HepG2 (cell line): Measurements from ENCODE around the gene DLX3. TPM values are rescaled to one million over a fixed set of nuclear protein-coding genes. Genes with fewer than 3 reads are reported as not detected.

Experiments used
- ATAC-seq: fragments of 200-7000 bp; cut with Tn5 transposase; 3 replicates; pipeline ENCODE4 v1.9.1; 2020; ENCODE audit warnings: mild to moderate bottlenecking, moderate library complexity
- BruUV-seq: library from RNA; stranded (reverse); fragments of 400-500 nt; replicated peaks from 2 replicates; lab custom pipeline; 2021; lab: Mats Ljungman, UMichigan
- CTCF ChIA-PET: fragments of 300-600 bp; formaldehyde crosslinking; extraction: SDS; loops from one replicate; lab custom pipeline; 2021; ENCODE audit warnings: low total read pairs, inconsistent platforms, low intra/inter-chr PET ratio; lab: Yijun Ruan, JAX
- POLR2A ChIA-PET: fragments of 350-600 bp; sonication (Branson Sonifier 250); formaldehyde crosslinking; loops from one replicate; lab custom pipeline; 2020; ENCODE audit warnings: antibody characterized with exemption, inconsistent platforms; lab: Yijun Ruan, JAX
- DNase-seq: peaks from one replicate; pipeline ENCODE4 v3.0.0-alpha.2; 2015; ENCODE audit warnings: low spot score
- FAIRE-seq: peaks from 3 replicates; lab custom pipeline; 2011; peaks lifted over from hg19 to GRCh38; lab: Jason Lieb, UNC
- H2AFZ ChIP-seq: one replicate; pipeline ENCODE4 v1.6.1; 2011; ENCODE audit warnings: low read length, inconsistent platforms
- H3K27ac ChIP-seq: fragments of 300-600 bp; 3 replicates; pipeline ENCODE4 v1.8.0; 2011; ENCODE audit warnings: mixed run types, mild to moderate bottlenecking, mixed read lengths, low read length, inconsistent platforms; ENCODE audit not compliant: insufficient read depth; ENCODE audit errors: extremely low read length
- H3K27me3 ChIP-seq, 2 experiments: fragments of 200-600 bp in 1 of 2; 2 replicates in 1 of 2; 3 replicates in 1 of 2; pipeline versions ENCODE4 v1.6.0 to v1.8.0; 2011; ENCODE audit warnings: low read length in 2 of 2, mild to moderate bottlenecking in 2 of 2, moderate library complexity in 2 of 2, inconsistent platforms in 1 of 2; ENCODE audit not compliant: insufficient read depth in 2 of 2, control insufficient read depth in 1 of 2
- H3K36me3 ChIP-seq, 2 experiments: fragments of 200-600 bp in 1 of 2; replicated peaks in 1 of 2; 2 replicates in 1 of 2; 3 replicates in 1 of 2; pipeline versions ENCODE4 v1.5.1 to v1.8.0; 2011; ENCODE audit warnings: low read length in 2 of 2, inconsistent platforms in 1 of 2; ENCODE audit not compliant: insufficient read depth in 2 of 2, control insufficient read depth in 1 of 2
- H3K4me1 ChIP-seq: 2 replicates; pipeline ENCODE4 v1.5.1; 2012; ENCODE audit warnings: low read length, inconsistent platforms; ENCODE audit not compliant: insufficient read depth
- H3K4me2 ChIP-seq: 2 replicates; pipeline ENCODE4 v1.6.0; 2011; ENCODE audit warnings: low read depth, low read length, inconsistent platforms
- H3K4me3 ChIP-seq, 3 experiments: fragments of 200-600 bp in 1 of 3; sonication (generic), shearing (Covaris generic) in 1 of 3; replicated peaks in 1 of 3; 2 replicates each; pipeline ENCODE4 v1.5.1; 2011 to 2016; ENCODE audit warnings: low read length in 3 of 3, inconsistent platforms in 2 of 3, low read depth in 2 of 3, mild to moderate bottlenecking in 2 of 3, control low read depth in 1 of 3, mixed read lengths in 1 of 3; ENCODE audit not compliant: insufficient read depth in 1 of 3
- H3K79me2 ChIP-seq: one replicate; pipeline ENCODE4 v1.6.1; 2011; ENCODE audit warnings: low read length, inconsistent platforms; ENCODE audit not compliant: insufficient read depth
- H3K9ac ChIP-seq: 2 replicates; pipeline ENCODE4 v1.6.0; 2011; ENCODE audit warnings: mild to moderate bottlenecking, low read depth, low read length, inconsistent platforms; ENCODE audit not compliant: insufficient read depth
- H3K9me3 ChIP-seq: 2 replicates; pipeline ENCODE4 v1.5.1; 2012; ENCODE audit warnings: mild to moderate bottlenecking, low read length
- H4K20me1 ChIP-seq: 2 replicates; pipeline ENCODE4 v1.6.0; 2011; ENCODE audit warnings: inconsistent platforms, mild to moderate bottlenecking, low read length, moderate library complexity; ENCODE audit not compliant: insufficient read depth
- EZH2 ChIP-seq: conservative IDR thresholded peaks from 2 replicates; pipeline ENCODE4 v1.6.1; 2012; ENCODE audit warnings: mild to moderate bottlenecking, low read depth, low read length, moderate library complexity
- NONO ChIP-seq, 2 experiments: fragments of 450-650 bp in 1 of 2; sonication (generic) in 1 of 2; formaldehyde crosslinking in 1 of 2; IDR thresholded peaks in 1 of 2; conservative IDR thresholded peaks in 1 of 2; 2 replicates each; pipeline versions ENCODE4 v1.6.1 to v1.8.0; 2017 to 2022; ENCODE audit warnings: mild to moderate bottlenecking in 1 of 2, missing genetic modification reagents in 1 of 2, moderate library complexity in 1 of 2
- PHF21A ChIP-seq: sonication (generic); formaldehyde crosslinking; IDR thresholded peaks from 2 replicates; pipeline ENCODE4 v1.5.0; 2020; ENCODE audit warnings: mild to moderate bottlenecking, missing genetic modification reagents
- ZBTB42 ChIP-seq: sonication (generic); formaldehyde crosslinking; IDR thresholded peaks from 2 replicates; pipeline ENCODE4 v1.5.0; 2020; ENCODE audit warnings: mild to moderate bottlenecking, missing genetic modification reagents
- ZC3H13 ChIP-seq: sonication (generic); formaldehyde crosslinking; IDR thresholded peaks from 2 replicates; pipeline ENCODE4 v1.8.1; 2023; ENCODE audit warnings: mild to moderate bottlenecking, missing genetic modification reagents, moderate library complexity
- ZNF441 ChIP-seq: sonication (generic); formaldehyde crosslinking; IDR thresholded peaks from 2 replicates; pipeline ENCODE4 v1.7.0; 2021; ENCODE audit warnings: missing genetic modification reagents, borderline replicate concordance
- ZNF510 ChIP-seq: sonication (generic); formaldehyde crosslinking; IDR thresholded peaks from 2 replicates; pipeline ENCODE4 v1.4.0; 2020; ENCODE audit warnings: low read depth, mild to moderate bottlenecking, missing genetic modification reagents
- ZNF589 ChIP-seq: sonication (generic); formaldehyde crosslinking; conservative IDR thresholded peaks from 2 replicates; pipeline ENCODE4 v1.8.0; 2022; ENCODE audit warnings: mild to moderate bottlenecking, moderate library complexity, missing genetic modification reagents
- ZNF672 ChIP-seq: sonication (generic); formaldehyde crosslinking; IDR thresholded peaks from 2 replicates; pipeline ENCODE4 v1.8.1; 2022; ENCODE audit warnings: missing genetic modification reagents
- WGBS: methylation state at CpG from one replicate; pipeline ENCODE4 v1.1.6; 2017; ENCODE audit warnings: low lambda C conversion rate; 5-methylcytosine and 5-hydroxymethylcytosine counted together
- in situ Hi-C: cut with HindIII; loops from 2 replicates; pipeline ENCODE4 v1.10.0; 2017; ENCODE audit warnings: low pct_unique_long_range_greater_than_20kb; ENCODE audit not compliant: extremely low pct_ligation_motif_present
- intact Hi-C: fragments of 100-400 bp; cut with micrococcal nuclease; formaldehyde crosslinking; loops from one replicate; pipeline ENCODE4 v1.10.0; 2022; ENCODE audit not compliant: unreplicated experiment
- polyA plus RNA-seq, 8 experiments: library from polyadenylated mRNA; depleted of rRNA in 3 of 8; stranded (reverse) in 7 of 8; unstranded in 1 of 8; fragments of >200 nt; fragmentation: Illumina TruSeq in 4 of 8; extraction: Trizol in 4 of 8; gene quantifications; 2 replicates each; pipeline versions ENCODE4 v1.2.1 to v1.2.3, GENCODE V29; 2011 to 2016; ENCODE audit warnings: low read depth in 4 of 8, missing spikeins in 1 of 8, mixed read lengths in 1 of 8; ENCODE audit not compliant: insufficient read depth in 1 of 8
- total RNA-seq, 5 experiments: library from RNA; depleted of rRNA; stranded (reverse); fragments of >200 nt; fragmentation: Illumina TruSeq; extraction: Trizol; gene quantifications; 2 replicates each; pipeline ENCODE4 v1.2.3, GENCODE V29; 2016; ENCODE audit warnings: low read depth in 1 of 5
- TF ChIP-seq, protein P1 (sequence below): sonication (generic); formaldehyde crosslinking; IDR thresholded peaks from 2 replicates; pipeline ENCODE4 v1.4.0; 2020; ENCODE audit warnings: missing genetic modification reagents
- TF ChIP-seq, protein P2 (sequence below): sonication (generic); formaldehyde crosslinking; conservative IDR thresholded peaks from 2 replicates; pipeline ENCODE4 v1.8.1; 2023; ENCODE audit warnings: missing genetic modification reagents
- TF ChIP-seq, protein P3 (sequence below): fragments of 450-650 bp; IDR thresholded peaks from 2 replicates; pipeline ENCODE4 v1.6.1; 2016

DLX3 gene
- total and polyA plus RNA-seq, 2 of the 13 experiments (the other 11 are each of a cell fraction or from before 2014, with no cell fraction given) = 0.03 TPM; not detected in 1

DNA sequence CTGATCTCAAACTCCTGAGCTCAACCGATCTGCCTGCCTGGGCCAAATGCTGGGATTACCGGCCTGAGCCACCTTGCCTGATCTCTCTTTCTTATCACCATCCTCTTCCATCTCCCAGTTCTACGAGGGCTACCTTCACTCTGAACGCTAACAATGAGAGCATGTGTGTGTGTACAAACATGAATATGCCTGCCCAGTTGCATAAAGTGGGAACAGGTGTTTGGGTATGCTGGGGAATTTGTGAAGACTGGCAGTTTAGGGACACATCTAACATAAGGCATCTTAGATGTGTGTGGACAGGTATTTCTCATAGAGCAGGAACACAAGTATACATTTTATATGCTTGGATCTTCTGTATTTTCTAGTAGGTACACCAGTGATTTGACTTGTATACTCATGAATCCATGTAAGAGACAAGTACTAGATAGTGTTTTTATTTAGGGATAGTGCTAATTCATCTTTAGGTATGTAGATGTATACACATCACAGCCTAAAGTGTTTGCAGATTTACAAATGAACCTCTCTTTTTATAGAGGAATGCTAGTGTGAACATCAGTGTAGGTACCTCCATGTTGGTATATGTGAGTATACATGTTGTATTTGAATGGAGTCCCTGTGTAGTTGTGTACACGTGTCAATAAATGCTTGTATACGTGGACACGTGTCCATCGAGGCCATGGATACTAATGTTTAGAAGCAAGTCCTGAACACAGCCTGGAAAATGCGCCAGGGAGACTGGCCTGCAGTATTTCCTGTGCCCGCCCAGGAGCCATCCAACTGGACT, 27.2 kb downstream of the DLX3 start:
- Histone ChIP-seq H3K27me3 (peaks cover 44 to 96% of the 10 kb centered on the region in 2 experiments), H3K9me3 (no peaks in the 10 kb centered on the region), H2AFZ (no peak overlapping the region), H3K9ac (no peak overlapping the region), H3K4me2 (peak overlapping the region; percentile 97), H3K36me3 (no peaks in the 10 kb centered on the region), H3K79me2 (no peaks in the 10 kb centered on the region), H3K27ac (no peak overlapping the region), H3K4me1 (peaks cover 45% of the 10 kb centered on the region), H3K4me3 (peak overlapping the region; percentile 54 to 80 (median 60); a peak in 5 of 6 replicates), H4K20me1 (peaks cover 4% of the 10 kb centered on the region; the same call in 1 of the 2 replicates)
- BruUV-seq = no TSS peak
- TF ChIP-seq, protein P1, sequence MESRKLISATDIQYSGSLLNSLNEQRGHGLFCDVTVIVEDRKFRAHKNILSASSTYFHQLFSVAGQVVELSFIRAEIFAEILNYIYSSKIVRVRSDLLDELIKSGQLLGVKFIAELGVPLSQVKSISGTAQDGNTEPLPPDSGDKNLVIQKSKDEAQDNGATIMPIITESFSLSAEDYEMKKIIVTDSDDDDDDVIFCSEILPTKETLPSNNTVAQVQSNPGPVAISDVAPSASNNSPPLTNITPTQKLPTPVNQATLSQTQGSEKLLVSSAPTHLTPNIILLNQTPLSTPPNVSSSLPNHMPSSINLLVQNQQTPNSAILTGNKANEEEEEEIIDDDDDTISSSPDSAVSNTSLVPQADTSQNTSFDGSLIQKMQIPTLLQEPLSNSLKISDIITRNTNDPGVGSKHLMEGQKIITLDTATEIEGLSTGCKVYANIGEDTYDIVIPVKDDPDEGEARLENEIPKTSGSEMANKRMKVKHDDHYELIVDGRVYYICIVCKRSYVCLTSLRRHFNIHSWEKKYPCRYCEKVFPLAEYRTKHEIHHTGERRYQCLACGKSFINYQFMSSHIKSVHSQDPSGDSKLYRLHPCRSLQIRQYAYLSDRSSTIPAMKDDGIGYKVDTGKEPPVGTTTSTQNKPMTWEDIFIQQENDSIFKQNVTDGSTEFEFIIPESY (CRISPR knock-in tag) = 0 out of 2 replicates have a peak, but pooled peaks have one; percentile 10
- TF ChIP-seq, protein P2, sequence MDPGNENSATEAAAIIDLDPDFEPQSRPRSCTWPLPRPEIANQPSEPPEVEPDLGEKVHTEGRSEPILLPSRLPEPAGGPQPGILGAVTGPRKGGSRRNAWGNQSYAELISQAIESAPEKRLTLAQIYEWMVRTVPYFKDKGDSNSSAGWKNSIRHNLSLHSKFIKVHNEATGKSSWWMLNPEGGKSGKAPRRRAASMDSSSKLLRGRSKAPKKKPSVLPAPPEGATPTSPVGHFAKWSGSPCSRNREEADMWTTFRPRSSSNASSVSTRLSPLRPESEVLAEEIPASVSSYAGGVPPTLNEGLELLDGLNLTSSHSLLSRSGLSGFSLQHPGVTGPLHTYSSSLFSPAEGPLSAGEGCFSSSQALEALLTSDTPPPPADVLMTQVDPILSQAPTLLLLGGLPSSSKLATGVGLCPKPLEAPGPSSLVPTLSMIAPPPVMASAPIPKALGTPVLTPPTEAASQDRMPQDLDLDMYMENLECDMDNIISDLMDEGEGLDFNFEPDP (CRISPR knock-in tag) = 0 out of 2 replicates have a peak, but pooled peaks have one; percentile 45
- TF ChIP-seq ZNF589 (CRISPR knock-in tag) = 0 out of 2 replicates have a peak, but pooled peaks have one; percentile 23
- no peak for TF ChIP-seq ZC3H13 (CRISPR knock-in tag)
- TF ChIP-seq ZBTB42 (CRISPR knock-in tag) = no peak
- TF ChIP-seq NONO (IDR thresholded peaks at IDR 0.05) = no peak
- peak; percentile 32; the same call in 1 of the 2 replicates for TF ChIP-seq NONO (CRISPR knock-in tag; conservative IDR thresholded peaks at IDR 0.05)
- TF ChIP-seq EZH2 = peak; percentile 28; the same call in 1 of the 2 replicates
- 0 out of 2 replicates have a peak, but pooled peaks have one; percentile 65 for TF ChIP-seq ZNF441 (CRISPR knock-in tag)
- 0 out of 2 replicates have a peak, but pooled peaks have one; percentile 4 for TF ChIP-seq ZNF510 (CRISPR knock-in tag)
- TF ChIP-seq, protein P3, sequence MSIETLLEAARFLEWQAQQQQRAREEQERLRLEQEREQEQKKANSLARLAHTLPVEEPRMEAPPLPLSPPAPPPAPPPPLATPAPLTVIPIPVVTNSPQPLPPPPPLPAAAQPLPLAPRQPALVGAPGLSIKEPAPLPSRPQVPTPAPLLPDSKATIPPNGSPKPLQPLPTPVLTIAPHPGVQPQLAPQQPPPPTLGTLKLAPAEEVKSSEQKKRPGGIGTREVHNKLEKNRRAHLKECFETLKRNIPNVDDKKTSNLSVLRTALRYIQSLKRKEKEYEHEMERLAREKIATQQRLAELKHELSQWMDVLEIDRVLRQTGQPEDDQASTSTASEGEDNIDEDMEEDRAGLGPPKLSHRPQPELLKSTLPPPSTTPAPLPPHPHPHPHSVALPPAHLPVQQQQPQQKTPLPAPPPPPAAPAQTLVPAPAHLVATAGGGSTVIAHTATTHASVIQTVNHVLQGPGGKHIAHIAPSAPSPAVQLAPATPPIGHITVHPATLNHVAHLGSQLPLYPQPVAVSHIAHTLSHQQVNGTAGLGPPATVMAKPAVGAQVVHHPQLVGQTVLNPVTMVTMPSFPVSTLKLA = peak; percentile 96
- no peak for TF ChIP-seq PHF21A (CRISPR knock-in tag)
- 0 out of 2 replicates have a peak, but pooled peaks have one; percentile 43 for TF ChIP-seq ZNF672 (CRISPR knock-in tag)
- DNase-seq (no peak), ATAC-seq (no peak), FAIRE-seq (peak; percentile 32)
- 24% methylated on average over 10 of the region's 10 CpGs for WGBS
- intact Hi-C loops (no loop called here), in situ Hi-C loops (no loop called here)
- CTCF ChIA-PET = interaction anchor here (0.8 kb wide), 1 partner anchor 107 kb away, joined by 3 read pairs; no protein-coding TSS in a partner anchor
- POLR2A ChIA-PET = no interaction called here
